HCT116 (cell line): ENCODE measurements around the gene MTF2. TPM values are rescaled to one million over a fixed set of nuclear protein-coding genes. Genes with fewer than 3 reads are reported as not detected.

Experiments
- ATAC-seq: fragments of 200-7000 bp; cut with Tn5 transposase; 2 replicates; pipeline ENCODE4 v1.9.1; 2020; ENCODE audit warnings: mild to moderate bottlenecking, moderate library complexity
- BruUV-seq: library from RNA; stranded (reverse); fragments of 400-500 nt; replicated peaks from 2 replicates; lab custom pipeline; 2021; lab: Mats Ljungman, UMichigan
- CTCF ChIA-PET: fragments of 300-600 bp; sonication (Branson Sonifier 250); formaldehyde crosslinking; loops from one replicate; lab custom pipeline; 2021; ENCODE audit warnings: antibody characterized with exemption; lab: Charles Lee
- POLR2A ChIA-PET: fragments of 300-600, 350-600 bp; sonication (Branson Sonifier 250); formaldehyde crosslinking; loops from one replicate; lab custom pipeline; 2021; ENCODE audit warnings: antibody characterized with exemption; lab: Charles Lee
- RAD21 ChIA-PET, 2 experiments: fragments of 300-600 bp; sonication (Branson Sonifier 250); formaldehyde crosslinking; loops; one replicate each; lab custom pipeline; 2023; ENCODE audit warnings: low total read pairs in 2 of 2; ENCODE audit not compliant: uncharacterized antibody in 2 of 2, unreplicated experiment in 2 of 2, low non-redundant PET in 1 of 2; lab: Charles Lee
- DNase-seq: peaks from one replicate; pipeline ENCODE4 v3.0.0-alpha.2; 2010; ENCODE audit warnings: low read depth, low spot score
- H2AFZ ChIP-seq: fragments of 200-600 bp; shearing (Covaris generic), sonication (generic); 2 replicates; pipeline ENCODE4 v1.6.1; 2017; ENCODE audit warnings: low read depth, mixed run types, mixed read lengths, antibody characterized with exemption, low read length; ENCODE audit not compliant: poor library complexity, severe bottlenecking
- H3K27ac ChIP-seq: 2 replicates; pipeline ENCODE4 v1.5.1; 2012; ENCODE audit warnings: low read depth, low read length
- H3K27me3 ChIP-seq: fragments of 200-600 bp; sonication (generic); 2 replicates; pipeline ENCODE4 v1.6.1; 2016; ENCODE audit warnings: mixed run types, low read length, mixed read lengths; ENCODE audit not compliant: insufficient read depth
- H3K36me3 ChIP-seq, 2 experiments: fragments of 200-500 bp in 1 of 2; fragments of 200-600 bp in 1 of 2; sonication (Bioruptor generic) in 1 of 2; sonication (generic) in 1 of 2; 2 replicates each; pipeline versions ENCODE4 v1.5.1 to v1.6.1; 2014 to 2016; ENCODE audit warnings: low read length in 2 of 2, inconsistent platforms in 1 of 2, mixed read lengths in 1 of 2, mixed run types in 1 of 2; ENCODE audit not compliant: insufficient read depth in 2 of 2, control insufficient read depth in 1 of 2
- H3K4me1 ChIP-seq, 2 experiments: fragments of 200-600 bp in 1 of 2; sonication (generic) in 1 of 2; 2 replicates each; pipeline versions ENCODE4 v1.5.1 to v1.6.1; 2012 to 2017; ENCODE audit warnings: low read length in 2 of 2, inconsistent platforms in 1 of 2, mild to moderate bottlenecking in 1 of 2, mixed read lengths in 1 of 2, mixed run types in 1 of 2, moderate library complexity in 1 of 2; ENCODE audit not compliant: insufficient read depth in 2 of 2, control insufficient read depth in 1 of 2
- H3K4me2 ChIP-seq: fragments of 200-600 bp; sonication (generic); 2 replicates; pipeline ENCODE4 v1.6.1; 2017; ENCODE audit warnings: mixed run types, low read length, mixed read lengths
- H3K4me3 ChIP-seq, 2 experiments: fragments of 200-600 bp in 1 of 2; sonication (generic) in 1 of 2; replicated peaks in 1 of 2; 2 replicates each; pipeline ENCODE4 v1.5.1; 2011 to 2016; ENCODE audit warnings: low read length in 2 of 2, control low read depth in 1 of 2, low read depth in 1 of 2, mild to moderate bottlenecking in 1 of 2, mixed read lengths in 1 of 2, mixed run types in 1 of 2
- H3K79me2 ChIP-seq: fragments of 200-600 bp; sonication (generic); 2 replicates; pipeline ENCODE4 v1.6.1; 2017; ENCODE audit warnings: mild to moderate bottlenecking, mixed run types, low read length, moderate library complexity, mixed read lengths; ENCODE audit not compliant: insufficient read depth
- H3K9ac ChIP-seq: fragments of 200-600 bp; sonication (generic); 2 replicates; pipeline ENCODE4 v1.6.1; 2016; ENCODE audit warnings: low read length, mixed read lengths
- H3K9me2 ChIP-seq: fragments of 200-600 bp; sonication (generic), shearing (Covaris generic); 2 replicates; pipeline ENCODE4 v1.6.1; 2017; ENCODE audit warnings: mixed run types, mild to moderate bottlenecking, moderate library complexity; ENCODE audit not compliant: insufficient read depth
- H3K9me3 ChIP-seq, 2 experiments: fragments of 200-500 bp in 1 of 2; fragments of 200-600 bp in 1 of 2; sonication (Bioruptor generic) in 1 of 2; sonication (generic) in 1 of 2; 2 replicates each; pipeline ENCODE4 v1.6.1; 2014 to 2017; ENCODE audit warnings: low read length in 2 of 2, mixed read lengths in 2 of 2, inconsistent platforms in 1 of 2, low read depth in 1 of 2, mild to moderate bottlenecking in 1 of 2, mixed run types in 1 of 2, moderate library complexity in 1 of 2; ENCODE audit not compliant: control insufficient read depth in 1 of 2, insufficient read depth in 1 of 2
- H4K20me1 ChIP-seq: fragments of 200-600 bp; sonication (generic), shearing (Covaris generic); 2 replicates; pipeline ENCODE4 v1.6.1; 2017; ENCODE audit warnings: mixed run types, mild to moderate bottlenecking, moderate library complexity; ENCODE audit not compliant: insufficient read depth
- ATF3 ChIP-seq: IDR thresholded peaks from 2 replicates; pipeline ENCODE4 v1.6.1; 2012
- CBX3 ChIP-seq: IDR thresholded peaks from 2 replicates; pipeline ENCODE4 v1.6.1; 2012; ENCODE audit warnings: low read depth
- ELF1 ChIP-seq: IDR thresholded peaks from 2 replicates; pipeline ENCODE4 v1.6.1; 2012; ENCODE audit warnings: low read depth, borderline replicate concordance
- POLR2A ChIP-seq: IDR thresholded peaks from 2 replicates; pipeline ENCODE4 v1.7.0; 2011; ENCODE audit warnings: borderline replicate concordance; ENCODE audit not compliant: insufficient read depth, insufficient read length; ENCODE audit errors: extremely low read depth
- POLR2AphosphoS5 ChIP-seq: IDR thresholded peaks from 2 replicates; pipeline ENCODE4 v1.6.1; 2011; ENCODE audit warnings: mild to moderate bottlenecking, low read depth, low read length, moderate library complexity
- REST ChIP-seq: IDR thresholded peaks from 2 replicates; pipeline ENCODE4 v1.6.1; 2012; ENCODE audit warnings: low read depth
- SRF ChIP-seq: IDR thresholded peaks from 2 replicates; pipeline ENCODE4 v1.6.1; 2012; ENCODE audit warnings: low read depth
- TCF7L2 ChIP-seq: IDR thresholded peaks from 2 replicates; pipeline ENCODE4 v1.7.0; 2011; ENCODE audit warnings: borderline replicate concordance, inconsistent platforms; ENCODE audit not compliant: insufficient read depth, insufficient read length; ENCODE audit errors: extremely low read depth
- ZFX ChIP-seq: fragments of 450-650 bp; IDR thresholded peaks from 2 replicates; pipeline ENCODE4 v1.6.1; 2017
- intact Hi-C: fragments of 100-400 bp; cut with micrococcal nuclease; formaldehyde crosslinking; loops from 2 replicates; pipeline ENCODE4 v1.10.0; 2022
- total RNA-seq: library from RNA; stranded (reverse); gene quantifications from one replicate; pipeline ENCODE4 v1.2.1, GENCODE V29; 2021; ENCODE audit not compliant: unreplicated experiment
- TF ChIP-seq, protein P1 (sequence below): IDR thresholded peaks from 2 replicates; pipeline ENCODE4 v1.6.1; 2012
- TF ChIP-seq, protein P2 (sequence below), 3 experiments: fragments of 200-600 bp in 1 of 3; sonication (generic) in 1 of 3; IDR thresholded peaks in 2 of 3; conservative IDR thresholded peaks in 1 of 3; 2 replicates each; pipeline ENCODE4 v1.5.1; 2012 to 2017; ENCODE audit warnings: low read depth in 2 of 3, low read length in 2 of 3, antibody characterized with exemption in 1 of 3, borderline replicate concordance in 1 of 3, control low read depth in 1 of 3, mild to moderate bottlenecking in 1 of 3, mixed read lengths in 1 of 3, mixed run types in 1 of 3, moderate library complexity in 1 of 3; ENCODE audit not compliant: insufficient read depth in 1 of 3
- TF ChIP-seq, protein P3 (sequence below): IDR thresholded peaks from 2 replicates; pipeline ENCODE4 v1.6.1; 2011; ENCODE audit warnings: mild to moderate bottlenecking, low read length, moderate library complexity; ENCODE audit not compliant: insufficient replicate concordance; ENCODE audit errors: extremely low read depth

The MTF2 gene
- total RNA-seq, 1 experiment from 2014 or later, result 45.5 TPM

DNA sequence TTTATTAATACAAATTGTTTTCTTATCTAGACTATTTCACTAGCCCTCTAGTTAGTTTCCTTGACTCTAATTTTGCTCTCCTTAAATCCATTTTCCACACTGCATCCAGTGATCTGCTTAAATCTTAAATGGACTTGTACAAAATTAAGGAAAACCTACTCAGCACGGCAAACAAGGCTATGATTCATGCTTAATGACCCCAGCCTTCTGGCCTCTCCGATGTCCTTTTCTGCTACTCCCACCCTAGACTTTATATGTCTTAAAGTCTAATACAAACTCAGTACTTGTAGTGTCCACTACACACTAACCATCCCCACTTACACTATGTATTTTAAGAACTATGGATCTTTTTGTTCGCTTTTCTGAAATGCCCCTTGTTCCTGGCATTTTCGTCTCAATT is 98.9 kb downstream of the MTF2 start (continued):
- no peak for TF ChIP-seq REST
- TF ChIP-seq ELF1, result no peak
- TF ChIP-seq ZFX, result no peak
- TF ChIP-seq, all 23 proteins: peak for 0

DNA sequence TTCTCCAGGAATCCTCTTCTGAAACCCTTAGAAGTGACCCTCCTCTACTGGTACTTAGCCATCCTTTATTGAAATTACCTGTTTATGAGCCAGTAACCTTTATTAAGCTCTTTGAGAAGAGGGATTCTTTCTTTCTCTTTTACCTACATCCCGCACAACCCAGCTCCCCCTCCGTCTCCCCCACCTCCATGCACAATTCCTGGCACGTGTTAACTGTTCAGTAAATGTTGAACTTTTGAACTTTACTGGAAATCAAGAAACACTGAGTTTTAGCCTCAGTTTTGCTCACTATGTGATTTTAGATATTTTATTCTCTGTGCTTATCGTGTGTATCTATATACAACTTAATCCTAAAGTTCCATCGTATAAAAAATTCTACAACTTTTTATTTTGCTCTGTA is 99.3 kb downstream of the MTF2 start:
- ChIA-PET CTCF (no interaction called here), POLR2A (no interaction called here), RAD21 (no interaction called here)
- peaks cover 0 to 30% of the 10 kb centered on the region in 2 experiments; a peak in 3 of 4 replicates for H3K4me1 ChIP-seq
- H4K20me1 ChIP-seq, result no peaks in the 10 kb centered on the region
- H3K9me2 ChIP-seq, result no peaks in the 10 kb centered on the region
- H3K4me2 ChIP-seq, result peak overlapping the region; percentile 94
- peak overlapping the region in 1 of 2 experiments; percentile 71; a peak in 1 of 4 replicates for H3K4me3 ChIP-seq
- no TSS peak for BruUV-seq
- H3K79me2 ChIP-seq, result peaks cover 90% of the 10 kb centered on the region
- ATAC-seq (no peak), DNase-seq (no peak)
- TF ChIP-seq, protein P1, sequence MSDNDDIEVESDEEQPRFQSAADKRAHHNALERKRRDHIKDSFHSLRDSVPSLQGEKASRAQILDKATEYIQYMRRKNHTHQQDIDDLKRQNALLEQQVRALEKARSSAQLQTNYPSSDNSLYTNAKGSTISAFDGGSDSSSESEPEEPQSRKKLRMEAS, result no peak
- no peak for TF ChIP-seq ZFX
- no peak for TF ChIP-seq SRF
- no peak for TF ChIP-seq TCF7L2
- no peak for TF ChIP-seq CBX3
- TF ChIP-seq POLR2AphosphoS5, result no peak
- TF ChIP-seq, protein P2, sequence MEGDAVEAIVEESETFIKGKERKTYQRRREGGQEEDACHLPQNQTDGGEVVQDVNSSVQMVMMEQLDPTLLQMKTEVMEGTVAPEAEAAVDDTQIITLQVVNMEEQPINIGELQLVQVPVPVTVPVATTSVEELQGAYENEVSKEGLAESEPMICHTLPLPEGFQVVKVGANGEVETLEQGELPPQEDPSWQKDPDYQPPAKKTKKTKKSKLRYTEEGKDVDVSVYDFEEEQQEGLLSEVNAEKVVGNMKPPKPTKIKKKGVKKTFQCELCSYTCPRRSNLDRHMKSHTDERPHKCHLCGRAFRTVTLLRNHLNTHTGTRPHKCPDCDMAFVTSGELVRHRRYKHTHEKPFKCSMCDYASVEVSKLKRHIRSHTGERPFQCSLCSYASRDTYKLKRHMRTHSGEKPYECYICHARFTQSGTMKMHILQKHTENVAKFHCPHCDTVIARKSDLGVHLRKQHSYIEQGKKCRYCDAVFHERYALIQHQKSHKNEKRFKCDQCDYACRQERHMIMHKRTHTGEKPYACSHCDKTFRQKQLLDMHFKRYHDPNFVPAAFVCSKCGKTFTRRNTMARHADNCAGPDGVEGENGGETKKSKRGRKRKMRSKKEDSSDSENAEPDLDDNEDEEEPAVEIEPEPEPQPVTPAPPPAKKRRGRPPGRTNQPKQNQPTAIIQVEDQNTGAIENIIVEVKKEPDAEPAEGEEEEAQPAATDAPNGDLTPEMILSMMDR (IDR thresholded peaks at IDR 0.05 in 2 of 3, conservative IDR thresholded peaks at IDR 0.05 in 1 of 3; ENCODE audit: borderline replicate concordance in 1 of 3, insufficient read depth in 1 of 3, low read depth in 2 of 3, low read length in 2 of 3), result no peak
- no peak for TF ChIP-seq POLR2A
- TF ChIP-seq, protein P3, sequence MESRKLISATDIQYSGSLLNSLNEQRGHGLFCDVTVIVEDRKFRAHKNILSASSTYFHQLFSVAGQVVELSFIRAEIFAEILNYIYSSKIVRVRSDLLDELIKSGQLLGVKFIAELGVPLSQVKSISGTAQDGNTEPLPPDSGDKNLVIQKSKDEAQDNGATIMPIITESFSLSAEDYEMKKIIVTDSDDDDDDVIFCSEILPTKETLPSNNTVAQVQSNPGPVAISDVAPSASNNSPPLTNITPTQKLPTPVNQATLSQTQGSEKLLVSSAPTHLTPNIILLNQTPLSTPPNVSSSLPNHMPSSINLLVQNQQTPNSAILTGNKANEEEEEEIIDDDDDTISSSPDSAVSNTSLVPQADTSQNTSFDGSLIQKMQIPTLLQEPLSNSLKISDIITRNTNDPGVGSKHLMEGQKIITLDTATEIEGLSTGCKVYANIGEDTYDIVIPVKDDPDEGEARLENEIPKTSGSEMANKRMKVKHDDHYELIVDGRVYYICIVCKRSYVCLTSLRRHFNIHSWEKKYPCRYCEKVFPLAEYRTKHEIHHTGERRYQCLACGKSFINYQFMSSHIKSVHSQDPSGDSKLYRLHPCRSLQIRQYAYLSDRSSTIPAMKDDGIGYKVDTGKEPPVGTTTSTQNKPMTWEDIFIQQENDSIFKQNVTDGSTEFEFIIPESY, result no peak
- no peak for TF ChIP-seq ATF3
- H2AFZ ChIP-seq, result no peak overlapping the region
- H3K9ac ChIP-seq, result peak overlapping the region; percentile 84; the same call in 1 of the 2 replicates
- no peak overlapping the region for H3K27ac ChIP-seq
- no peaks in the 10 kb centered on the region for H3K27me3 ChIP-seq
- no peaks in the 10 kb centered on the region for H3K9me3 ChIP-seq
- intact Hi-C loops, result no loop called here
- 0 out of 4 replicates have a peak, but pooled peaks cover 0 to 3% of the 10 kb centered on the region in 2 experiments for H3K36me3 ChIP-seq
